GM19043 (cell line): ENCODE results near the gene OR6K6.

Source experiments
- ATAC-seq: cut with Tn5 transposase; IDR thresholded peaks from one replicate; pipeline ENCODE4 v1.9.1; 2021; ENCODE audit warnings: low read depth; ENCODE audit not compliant: unreplicated experiment

Gene OR6K6

GRCh38 chr1:158799689-158800088 lies 45.2 kb downstream of the OR6K6 start:
- ATAC-seq, result no peak

GRCh38 chr1:158800526-158800925 lies 46.0 kb downstream of the OR6K6 start:
- ATAC-seq, result no peak

GRCh38 chr1:158801396-158801795 lies 46.9 kb downstream of the OR6K6 start:
- ATAC-seq, result no peak

GRCh38 chr1:158803678-158804077 lies 49.2 kb downstream of the OR6K6 start:
- no peak for ATAC-seq
